Measurements from ENCODE around the gene SNX5.

The SNX5 gene

DNA sequence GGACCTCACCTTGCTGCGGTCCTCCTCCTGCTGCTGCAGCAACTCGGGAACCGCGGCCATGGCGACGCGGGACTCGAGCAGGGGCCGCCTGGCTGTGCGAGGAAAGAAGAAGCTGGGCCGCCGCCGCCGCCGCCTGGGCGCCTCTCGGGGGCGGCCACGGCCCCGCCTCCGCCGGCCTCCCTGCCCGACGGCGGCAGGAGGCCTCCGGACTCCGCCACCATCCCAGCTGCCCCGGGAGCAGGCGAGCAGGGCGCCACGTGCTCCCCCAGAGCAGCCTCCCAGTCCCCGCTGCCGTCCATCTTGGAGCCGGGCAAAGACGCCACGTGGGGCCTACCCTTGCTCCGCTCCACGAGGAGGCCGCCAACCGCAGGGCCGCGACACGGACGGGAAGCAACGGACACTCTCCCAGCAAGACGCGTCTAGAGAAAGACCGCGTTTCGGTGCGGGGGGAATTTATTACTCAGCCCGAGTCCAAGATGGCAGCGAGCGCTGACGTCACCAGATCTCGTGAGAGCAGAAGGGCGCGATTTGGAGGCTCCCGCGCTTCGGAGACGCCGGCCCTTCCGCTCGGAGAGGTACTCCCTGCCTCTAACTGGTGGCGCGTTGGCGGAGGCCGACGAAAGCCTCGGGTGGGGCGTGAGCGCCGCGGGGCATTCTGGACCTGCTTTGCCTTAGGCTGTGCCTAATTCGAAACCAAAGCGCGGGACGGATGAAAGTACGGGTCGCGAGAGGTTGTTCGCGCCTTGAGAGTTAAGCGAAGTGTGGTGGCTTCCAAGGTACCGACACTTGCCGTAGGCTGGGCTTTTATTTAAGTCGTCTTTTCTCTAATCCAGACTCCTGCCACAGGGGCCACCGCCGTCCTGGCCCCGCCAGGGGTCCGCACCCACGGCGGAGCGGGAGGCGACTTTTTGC lies at the start of gene SNX5, which contains the start of gene MGME1:
TSS of gene SNX5 (minus strand) at position 429 of the 912 bp plus-strand sequence. CDS start at position 60, 369 bp downstream.
TSS of gene MGME1 (plus strand) at position 653 of the 912 bp plus-strand sequence. CDS start 842 bp downstream, outside the sequence.
- DNase-seq (ENCODE audit: low read depth): peak; percentile 98

DNA sequence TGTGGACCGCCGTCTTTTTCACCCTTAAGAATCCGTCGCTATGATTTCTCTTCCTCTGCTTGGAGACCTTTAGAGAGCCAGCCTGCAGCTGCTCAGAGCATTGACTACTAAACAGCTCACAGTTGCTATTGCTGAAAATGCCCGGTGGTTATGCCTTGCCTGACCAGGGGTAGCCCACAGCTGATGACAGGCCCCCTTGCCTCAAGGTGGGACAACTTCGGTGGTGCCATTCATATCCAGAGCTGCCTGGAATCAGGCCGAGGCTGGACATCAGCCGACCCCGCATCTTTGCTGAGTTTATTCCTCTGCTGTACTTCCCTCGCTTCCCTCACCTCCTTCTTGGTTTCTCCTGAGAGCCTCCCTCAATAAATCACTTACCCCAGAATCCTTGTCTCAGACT lies 49.5 kb upstream of the SNX5 start:
- no peak for DNase-seq (ENCODE audit: low read depth)

DNA sequence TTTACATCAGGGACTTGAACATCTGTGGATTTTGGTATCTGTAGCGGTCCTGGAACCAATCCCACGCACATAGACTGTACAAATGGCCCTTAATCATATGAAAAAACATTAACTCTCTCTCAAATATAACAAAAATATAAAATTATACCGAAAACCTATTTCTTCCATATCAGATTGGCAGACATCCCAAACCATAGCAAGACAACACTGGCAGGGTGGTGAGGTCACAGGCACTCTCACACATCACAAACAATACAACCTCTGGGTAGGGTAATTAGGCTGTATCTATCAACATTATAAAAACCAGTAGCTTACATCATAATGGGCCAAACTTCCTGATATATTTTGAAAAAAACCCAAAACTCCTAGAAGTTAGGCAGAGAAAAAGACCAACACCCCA lies 48.2 kb upstream of the SNX5 start:
- DNase-seq (ENCODE audit: low read depth): no peak

DNA sequence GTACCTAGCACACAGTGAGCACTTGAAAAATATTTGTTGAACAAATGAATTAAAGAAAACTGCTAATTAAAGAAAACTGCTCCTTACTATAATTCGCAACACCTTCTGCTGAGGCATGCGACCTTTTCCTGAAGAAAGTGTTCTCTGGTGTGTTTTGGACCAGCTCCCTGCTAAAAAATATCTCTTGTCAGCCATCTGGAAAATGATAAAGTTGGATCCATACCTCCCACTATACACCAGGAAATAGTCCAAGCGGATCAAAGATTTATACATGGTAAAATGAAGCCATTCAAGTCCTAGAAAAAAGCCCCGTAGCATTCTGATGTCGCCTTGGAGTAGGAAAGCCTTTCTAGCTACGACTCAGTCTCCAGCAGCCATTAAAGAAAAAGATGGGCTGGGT lies 45.8 kb upstream of the SNX5 start:
- DNase-seq (ENCODE audit: low read depth): no peak

DNA sequence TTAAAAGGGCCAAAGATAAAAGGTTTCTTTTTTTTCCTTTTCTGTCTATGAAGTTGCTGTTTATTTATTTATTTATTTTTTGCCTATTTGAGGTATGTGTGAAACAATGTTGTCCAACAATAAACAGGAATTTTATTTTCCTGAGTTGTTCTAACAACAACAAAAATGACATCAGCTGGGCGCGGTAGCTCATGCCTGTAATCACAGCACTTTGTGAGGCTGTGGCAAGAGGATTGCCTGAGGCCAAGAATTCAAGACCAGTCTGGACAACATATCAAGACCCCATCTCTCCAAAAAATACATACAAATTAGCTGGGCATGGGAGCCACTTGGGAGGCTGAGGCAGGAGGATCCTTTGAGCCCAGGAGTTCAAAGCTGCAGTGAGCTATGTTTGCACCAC lies 44.3 kb upstream of the SNX5 start:
- DNase-seq (ENCODE audit: low read depth): no peak

DNA sequence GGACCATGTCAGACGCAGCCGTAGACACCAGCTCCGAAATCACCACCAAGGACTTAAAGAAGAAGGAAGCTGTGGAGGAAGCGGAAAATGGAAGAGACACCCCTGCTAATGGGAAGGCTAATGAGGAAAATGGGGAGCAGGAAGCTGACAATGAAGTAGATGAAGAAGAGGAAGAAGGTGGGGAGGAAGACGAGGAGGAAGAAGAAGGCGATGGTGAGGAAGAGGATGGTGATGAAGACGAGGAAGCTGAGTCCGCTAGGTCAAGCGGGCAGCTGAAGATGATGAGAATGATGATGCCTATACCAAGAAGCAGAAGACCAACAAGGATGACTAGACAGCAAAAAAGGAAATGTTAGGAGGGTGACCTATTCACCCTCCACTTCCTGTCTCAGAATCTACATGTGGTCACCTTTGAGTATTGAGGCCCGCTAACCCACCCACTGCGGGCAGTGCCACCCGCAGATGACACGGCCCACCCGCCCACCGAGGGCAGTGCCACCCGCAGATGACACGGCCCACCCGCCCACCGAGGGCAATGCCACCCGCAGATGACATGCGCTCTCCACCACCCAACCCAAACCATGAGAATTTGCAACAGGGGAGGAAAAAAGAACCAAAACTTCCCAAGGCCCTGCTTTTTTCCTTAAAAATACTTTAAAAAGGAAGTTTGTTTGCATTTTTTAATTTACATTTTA lies 43.5 kb upstream of the SNX5 start:
- DNase-seq (ENCODE audit: low read depth): no peak

DNA sequence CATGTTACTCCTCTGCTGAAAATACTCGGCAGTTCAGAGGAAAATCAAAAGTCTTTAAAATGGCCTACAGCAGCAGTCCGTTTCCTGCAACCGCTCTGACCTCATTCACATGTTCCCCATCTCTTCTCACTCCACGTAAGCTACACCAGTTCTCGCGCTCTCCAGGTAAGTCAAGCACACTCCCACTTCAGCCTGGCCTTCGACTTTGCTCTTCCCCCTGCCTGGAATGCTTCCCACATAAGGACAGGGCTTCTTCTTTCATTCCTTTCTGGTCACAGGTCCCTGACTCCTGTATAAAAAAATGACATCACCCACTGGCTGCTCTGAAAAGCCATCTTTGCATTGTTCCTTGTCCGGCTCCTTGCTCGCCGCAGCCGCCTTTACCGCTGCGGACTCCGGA lies 42.9 kb upstream of the SNX5 start:
- DNase-seq (ENCODE audit: low read depth): no peak

DNA sequence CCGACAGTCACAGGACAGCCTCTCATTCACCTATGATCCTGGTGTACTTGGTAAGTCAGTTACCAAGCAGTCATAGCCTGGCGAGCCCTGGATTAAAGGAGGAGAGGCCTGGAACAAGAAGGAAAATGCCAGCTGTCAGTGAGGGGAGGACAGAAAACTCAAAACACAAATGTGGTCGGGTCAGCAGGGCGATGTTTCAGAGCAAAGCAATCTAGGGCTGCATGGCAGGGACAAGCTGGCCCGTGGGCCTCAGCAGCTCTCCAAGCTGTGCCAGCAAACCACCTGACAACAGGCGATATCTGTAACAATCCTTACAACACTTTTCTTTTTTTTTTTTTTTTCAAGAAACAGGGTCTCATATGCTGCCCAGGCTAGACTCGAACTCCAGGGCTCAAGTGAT lies 40.5 kb upstream of the SNX5 start:
- no peak for DNase-seq (ENCODE audit: low read depth)

DNA sequence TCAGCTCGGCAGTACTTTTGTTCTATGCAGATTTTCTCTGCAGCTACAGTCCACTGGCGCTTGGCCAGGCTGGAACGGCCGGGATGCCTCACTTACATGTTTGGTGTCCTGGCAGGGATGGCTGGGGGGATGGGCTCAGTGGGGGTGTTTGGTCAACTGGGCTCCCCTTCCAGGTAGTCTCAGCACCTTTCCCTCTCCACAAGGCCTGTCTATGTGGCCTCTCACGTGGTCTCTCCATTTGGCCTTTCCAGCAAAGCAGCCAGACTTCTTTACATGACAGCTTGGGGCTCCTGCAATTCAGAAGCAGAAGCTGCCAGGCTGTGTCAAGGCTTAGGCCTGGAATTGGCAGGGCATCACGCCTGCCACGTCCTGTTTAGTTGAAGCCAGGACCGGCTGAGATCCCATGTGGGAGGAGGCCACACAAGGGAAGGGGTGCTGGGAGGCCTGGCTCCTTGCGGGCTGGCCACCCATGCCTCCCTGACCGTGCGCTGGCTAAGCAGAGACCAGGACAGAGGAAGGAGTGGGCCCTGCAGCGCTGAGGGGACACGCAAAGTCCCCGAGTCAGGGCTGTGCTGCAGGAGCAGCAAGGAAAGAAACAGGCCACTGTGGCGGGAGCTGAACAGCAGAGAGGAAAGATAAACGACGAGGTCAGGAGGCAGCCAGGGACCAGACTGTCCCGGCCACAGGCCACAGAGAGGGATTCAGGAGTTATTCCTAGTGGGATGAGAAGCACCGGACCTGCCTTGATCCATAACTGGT lies 39.1 kb upstream of the SNX5 start:
- no peak for DNase-seq (ENCODE audit: low read depth)

DNA sequence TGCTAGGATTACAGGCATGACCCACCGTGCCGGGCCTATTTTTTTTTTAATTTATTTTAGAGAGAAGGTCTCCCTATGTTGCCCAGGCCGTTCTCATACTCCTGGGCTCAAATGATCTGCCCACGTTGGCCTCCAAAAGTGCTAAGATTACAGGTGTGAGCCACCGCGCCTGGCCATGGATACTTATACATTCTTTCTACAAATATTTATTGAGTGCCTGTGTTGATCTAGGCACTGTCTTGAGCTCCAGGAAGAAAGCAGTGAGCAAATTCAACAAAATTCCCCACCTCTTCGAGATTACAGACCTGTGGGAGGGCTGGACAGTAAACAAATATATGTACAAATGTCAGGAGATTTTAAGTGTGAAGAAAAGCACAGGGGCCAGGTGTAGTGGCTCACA lies 38.1 kb upstream of the SNX5 start:
- DNase-seq (ENCODE audit: low read depth): no peak

DNA sequence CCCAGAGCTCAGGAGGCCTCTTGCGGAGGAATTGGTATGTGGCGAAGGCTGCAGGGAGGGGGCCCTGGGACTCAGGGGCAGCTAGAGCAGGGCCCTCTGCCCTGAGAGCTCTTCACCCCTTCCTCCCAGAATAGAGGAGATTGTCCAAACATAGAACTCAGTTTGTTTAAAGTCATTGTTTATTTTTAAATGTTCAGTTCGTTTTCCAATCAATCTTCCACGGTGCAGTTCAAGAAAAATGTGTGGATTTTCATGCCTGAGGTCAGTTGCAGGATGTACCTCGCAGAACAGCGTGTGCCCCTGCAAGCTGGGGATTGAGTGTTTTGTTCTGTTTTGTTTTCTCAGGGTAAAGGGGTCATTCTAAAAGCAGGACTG lies 37.4 kb upstream of the SNX5 start:
- DNase-seq (ENCODE audit: low read depth): no peak

DNA sequence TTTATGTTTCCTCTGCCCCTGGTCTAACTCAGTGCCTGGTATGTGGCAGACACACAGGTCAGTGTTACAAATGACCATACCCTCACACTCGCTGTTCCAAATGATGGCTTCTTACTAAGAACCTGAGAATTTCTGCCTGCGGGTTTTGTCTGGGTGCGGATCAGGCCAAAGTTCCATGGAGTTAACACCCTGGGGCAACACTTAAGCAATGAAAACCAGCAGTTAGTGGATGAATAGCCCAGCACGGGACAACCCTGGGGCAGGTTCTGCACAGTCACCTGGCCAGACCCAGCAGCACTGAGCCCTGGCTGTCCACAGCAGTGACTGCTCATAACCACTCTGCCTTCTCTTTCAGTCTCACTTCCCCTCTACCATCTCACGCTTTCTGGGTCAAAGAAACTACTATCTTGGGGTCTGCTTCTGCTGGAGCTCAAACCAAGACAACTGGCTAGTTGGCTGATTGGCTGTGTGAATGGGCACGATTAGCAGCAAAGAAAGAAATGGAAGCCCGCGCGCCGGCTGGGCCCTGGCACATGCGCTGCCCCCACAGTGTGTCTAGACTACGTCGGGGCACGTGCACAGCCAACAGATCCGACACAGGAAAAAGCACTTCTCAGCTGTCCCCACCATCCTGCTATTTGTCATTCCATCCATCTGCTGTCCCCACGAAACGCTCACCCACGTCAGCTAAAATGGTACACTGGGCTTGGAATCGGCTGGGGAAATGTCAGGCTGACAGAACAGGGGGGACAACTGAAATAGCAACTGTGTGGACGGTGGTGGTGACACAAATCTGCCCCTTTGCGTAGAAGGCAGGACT lies 36.8 kb upstream of the SNX5 start:
- no peak for DNase-seq (ENCODE audit: low read depth)

DNA sequence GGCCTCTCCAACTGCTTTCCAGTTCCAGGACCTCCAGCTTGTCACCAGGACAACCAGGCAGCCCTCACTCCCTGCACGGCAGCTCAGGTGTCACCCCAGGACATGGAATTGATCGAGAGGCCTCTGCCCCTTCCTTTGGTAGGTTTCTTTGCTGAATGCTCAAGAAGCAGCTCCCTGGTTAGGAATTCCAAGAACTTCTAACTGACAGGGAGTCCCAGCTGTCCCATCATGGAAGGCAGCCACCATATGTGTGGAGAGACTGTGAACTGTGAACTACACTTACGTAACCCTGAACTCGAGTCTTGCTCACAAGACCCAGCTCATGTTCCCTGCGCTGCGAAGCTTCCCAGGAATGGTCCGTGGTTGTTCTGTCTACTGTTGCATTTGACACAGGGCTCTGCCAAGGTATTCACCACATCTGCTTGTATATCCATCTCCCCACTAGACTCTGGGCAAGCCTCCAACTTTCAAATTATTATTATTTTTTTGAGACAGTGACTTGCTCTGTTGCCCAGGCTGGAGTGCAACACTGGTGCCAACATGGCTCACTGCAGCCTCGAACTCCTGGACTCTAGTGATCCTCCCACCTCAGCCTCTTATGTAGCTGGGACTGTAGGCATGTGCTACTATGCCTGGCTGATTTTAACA lies 35.9 kb upstream of the SNX5 start:
- DNase-seq (ENCODE audit: low read depth): no peak

DNA sequence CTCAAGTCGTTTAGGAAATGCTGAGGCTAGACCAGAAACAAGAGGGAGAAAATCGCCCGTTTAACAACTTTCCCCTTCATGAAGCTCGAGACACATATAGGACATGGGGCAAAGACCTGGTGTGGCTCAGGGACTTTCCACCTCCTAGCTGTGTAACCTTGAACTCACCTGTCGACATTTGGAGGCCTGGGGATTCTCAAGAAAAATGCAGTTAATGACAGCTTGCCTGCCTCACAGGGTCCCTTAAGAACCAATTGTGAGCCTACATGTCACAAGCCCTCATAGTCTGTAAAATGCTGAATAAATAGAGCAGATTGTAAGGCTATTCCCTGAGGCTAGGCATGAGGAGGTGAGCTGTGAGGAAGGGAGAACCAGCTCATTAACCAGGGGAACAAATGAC lies 35.3 kb upstream of the SNX5 start:
- no peak for DNase-seq (ENCODE audit: low read depth)

DNA sequence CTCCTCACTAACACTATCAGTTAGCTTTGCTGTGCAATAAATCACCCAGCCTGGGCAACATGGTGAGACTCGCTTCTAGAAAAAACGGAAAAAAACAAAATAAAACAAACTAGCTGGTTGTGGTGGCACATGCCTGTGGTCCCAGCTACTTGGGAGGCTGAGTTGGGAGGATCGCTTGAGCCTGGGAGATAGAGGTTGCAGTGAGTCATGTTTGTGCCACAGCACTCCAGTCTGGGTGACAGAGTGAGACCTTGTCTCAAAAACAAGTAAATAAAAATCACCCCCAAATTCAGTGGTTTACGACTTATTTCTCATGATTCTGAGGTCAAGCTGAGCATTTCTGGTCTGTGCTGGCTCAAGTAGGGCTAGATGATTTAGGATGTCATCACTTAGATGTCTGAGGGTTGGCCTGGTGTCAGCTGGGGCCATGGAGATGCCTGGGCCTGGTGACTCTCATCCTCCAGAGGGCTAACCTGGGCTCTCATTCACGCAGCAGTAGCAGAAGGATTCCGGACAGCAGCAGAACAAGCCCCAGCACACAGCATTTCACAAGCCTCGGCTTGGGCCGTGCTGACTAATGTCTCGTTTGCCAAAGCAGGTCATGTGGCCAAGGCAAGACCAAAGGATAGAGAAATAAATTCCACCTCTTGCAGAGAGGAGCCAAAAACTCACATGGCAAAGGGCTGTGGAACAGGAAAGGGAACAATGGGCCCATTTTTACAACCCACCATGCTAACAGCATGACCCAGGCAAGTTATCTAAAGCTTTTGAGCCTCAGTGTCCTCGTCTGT lies 32.7 kb upstream of the SNX5 start:
- no peak for DNase-seq (ENCODE audit: low read depth)

DNA sequence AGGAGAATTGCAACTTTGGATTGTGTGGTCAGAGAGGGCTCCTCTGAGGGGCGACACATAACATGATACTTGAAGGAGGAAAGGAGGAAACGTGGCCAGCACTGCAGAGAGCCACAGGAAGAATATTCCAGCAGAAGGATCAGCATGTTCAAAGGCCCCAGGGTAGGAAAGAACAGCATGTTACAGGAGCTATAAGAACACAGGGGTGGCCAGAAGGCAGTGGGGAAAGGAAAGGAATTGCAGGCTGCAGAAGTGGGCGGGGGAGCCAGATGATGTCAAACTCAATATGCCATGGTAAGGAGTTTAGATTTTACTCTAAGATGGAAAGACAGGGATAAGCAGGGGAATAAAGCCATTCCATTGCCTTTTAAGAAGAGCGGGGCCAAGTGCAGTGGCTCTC lies 31.0 kb upstream of the SNX5 start:
- no peak for DNase-seq (ENCODE audit: low read depth)

DNA sequence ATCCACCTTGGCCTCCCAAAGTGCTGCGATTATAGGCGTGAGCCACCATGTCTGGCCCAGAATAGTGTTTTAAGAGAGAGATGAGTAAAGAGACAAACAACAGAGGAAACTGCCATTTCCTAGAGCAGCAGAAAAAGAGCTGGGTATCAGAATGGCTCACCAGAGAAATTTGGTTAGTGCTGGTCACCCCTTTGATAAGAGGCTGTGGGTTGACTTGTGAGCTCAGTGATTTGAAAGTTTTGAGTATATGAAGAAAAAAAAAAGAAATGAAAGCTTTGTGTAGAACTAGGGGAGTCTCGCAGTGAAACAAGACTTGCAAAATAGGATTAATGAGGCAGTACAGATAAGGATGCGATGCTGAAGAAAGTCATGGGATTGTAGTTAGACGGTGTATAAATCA lies 29.9 kb upstream of the SNX5 start:
- DNase-seq (ENCODE audit: low read depth): no peak

DNA sequence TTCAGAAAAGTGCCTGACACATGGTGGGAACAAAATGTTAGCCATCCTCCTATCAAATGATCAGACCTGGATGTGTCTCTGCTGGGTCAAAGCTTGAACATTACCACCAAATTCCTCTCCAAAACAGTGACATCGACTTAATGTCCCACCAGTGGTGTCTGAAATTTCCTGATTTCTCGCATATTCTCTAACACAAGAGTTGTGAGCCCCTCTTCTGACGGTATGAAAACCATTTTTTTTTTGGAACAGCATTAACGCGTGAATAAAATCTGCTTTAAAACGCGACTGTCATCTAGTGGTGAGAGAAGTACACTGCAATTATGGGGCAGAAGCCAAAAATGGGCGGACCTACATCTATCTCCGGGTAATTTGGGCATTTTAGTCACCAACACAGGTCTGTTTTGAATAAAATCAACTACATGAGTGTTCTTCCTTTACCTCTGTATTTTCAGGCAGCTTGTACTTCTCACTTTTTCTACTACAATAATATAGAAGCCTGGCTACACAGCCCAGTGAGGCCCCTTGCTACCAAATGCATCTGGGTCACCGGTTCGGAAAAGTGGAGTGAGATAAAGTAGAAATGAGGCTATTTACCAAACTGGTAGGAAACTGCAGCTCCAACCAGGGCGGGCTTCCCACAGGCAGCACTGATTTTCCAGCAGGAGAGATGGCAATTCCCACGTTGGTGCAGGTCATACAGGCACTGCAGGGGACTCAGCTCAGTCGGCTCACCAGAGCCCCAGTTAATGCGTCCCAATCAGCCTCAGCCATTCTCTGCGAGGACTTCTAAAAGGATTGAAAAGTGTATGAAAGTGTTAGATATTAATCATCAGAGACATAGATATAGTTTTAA lies 27.6 kb upstream of the SNX5 start:
- no peak for DNase-seq (ENCODE audit: low read depth)

DNA sequence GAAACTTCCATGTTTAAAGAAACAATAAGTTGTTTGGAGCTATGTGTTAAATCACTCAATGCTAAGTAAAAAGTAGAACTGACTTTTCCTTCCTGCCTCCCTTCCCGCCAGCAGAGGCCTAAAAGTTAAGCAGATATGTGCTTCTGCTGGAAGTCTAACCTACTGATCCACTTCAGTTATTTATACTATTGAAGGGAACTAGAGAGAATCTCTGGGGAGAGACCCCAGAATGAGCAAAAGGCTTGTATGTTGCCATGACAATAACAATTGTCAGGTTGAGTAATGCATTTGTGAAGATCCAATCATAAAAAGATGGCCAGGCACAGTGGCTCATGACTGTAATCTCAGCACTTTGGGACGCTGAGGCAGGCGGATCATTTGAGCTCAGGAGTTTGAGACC lies 25.0 kb upstream of the SNX5 start:
- no peak for DNase-seq (ENCODE audit: low read depth)

Data from activated T-helper 1 cell treated with Interleukin-2 at 50 U/mL for 16 hours (primary cell).